ENCODE results near the gene FLNB.
A peak's percentile ranks its signal among the peaks of the same experiment; 100 is the strongest.

Gene FLNB

DNA sequence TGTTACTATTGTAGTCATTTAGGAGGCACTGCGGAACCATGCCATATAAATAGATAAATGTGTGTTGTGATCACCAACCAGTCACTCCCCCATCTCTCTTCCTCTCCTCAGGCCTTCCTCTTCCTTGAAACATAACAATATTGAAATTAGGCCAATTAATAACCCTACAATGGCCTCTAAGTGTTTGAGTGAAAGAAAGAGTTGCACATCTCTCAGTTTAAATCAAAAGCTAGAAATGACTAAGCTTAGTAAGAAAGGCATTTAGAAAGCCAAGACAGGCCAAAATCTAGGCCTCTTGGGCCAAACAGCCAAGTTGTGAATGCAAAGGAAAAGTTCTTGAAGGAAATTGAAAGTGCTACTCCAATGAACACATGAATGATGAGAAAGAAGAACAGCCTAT, 210.7 kb downstream of the FLNB start:
- Histone ChIP-seq H2AFZ (ENCODE audit: low read length) (0 out of 2 replicates have a peak overlapping the region, but pooled peaks have one; percentile 26), H3K79me2 (ENCODE audit: insufficient read depth, low read length) (no peaks in the 10 kb centered on the region), H4K20me1 (ENCODE audit: insufficient read depth, low read length, poor library complexity, severe bottlenecking) (no peaks in the 10 kb centered on the region), H3K9ac (ENCODE audit: low read depth, low read length, poor library complexity, severe bottlenecking) (no peak overlapping the region), H3K4me1 (ENCODE audit: insufficient read depth, low read length, poor library complexity, severe bottlenecking) (peaks cover 5% of the 10 kb centered on the region), H3K4me2 (ENCODE audit: low read depth, low read length, poor library complexity, severe bottlenecking) (no peak overlapping the region), H3K9me3 (ENCODE audit: insufficient read depth, low read depth, low read length) (no peaks in the 10 kb centered on the region), H3F3A (ENCODE audit: low read depth) (no peaks in the 10 kb centered on the region), H3K4me3 (ENCODE audit: low read length, poor library complexity, severe bottlenecking) (no peak overlapping the region), H3K27me3 (ENCODE audit: insufficient read depth, low read length, poor library complexity, severe bottlenecking) (no peaks in the 10 kb centered on the region), H3K36me3 (ENCODE audit: insufficient read depth, low read length) (no peaks in the 10 kb centered on the region), H3K9me2 (replicated peaks; ENCODE audit: low read depth, low read length) (no peaks in the 10 kb centered on the region)
- no peak for TF ChIP-seq EZH2phosphoT487 (IDR thresholded peaks at IDR 0.05; ENCODE audit: borderline replicate concordance)
- TF ChIP-seq, protein P1, sequence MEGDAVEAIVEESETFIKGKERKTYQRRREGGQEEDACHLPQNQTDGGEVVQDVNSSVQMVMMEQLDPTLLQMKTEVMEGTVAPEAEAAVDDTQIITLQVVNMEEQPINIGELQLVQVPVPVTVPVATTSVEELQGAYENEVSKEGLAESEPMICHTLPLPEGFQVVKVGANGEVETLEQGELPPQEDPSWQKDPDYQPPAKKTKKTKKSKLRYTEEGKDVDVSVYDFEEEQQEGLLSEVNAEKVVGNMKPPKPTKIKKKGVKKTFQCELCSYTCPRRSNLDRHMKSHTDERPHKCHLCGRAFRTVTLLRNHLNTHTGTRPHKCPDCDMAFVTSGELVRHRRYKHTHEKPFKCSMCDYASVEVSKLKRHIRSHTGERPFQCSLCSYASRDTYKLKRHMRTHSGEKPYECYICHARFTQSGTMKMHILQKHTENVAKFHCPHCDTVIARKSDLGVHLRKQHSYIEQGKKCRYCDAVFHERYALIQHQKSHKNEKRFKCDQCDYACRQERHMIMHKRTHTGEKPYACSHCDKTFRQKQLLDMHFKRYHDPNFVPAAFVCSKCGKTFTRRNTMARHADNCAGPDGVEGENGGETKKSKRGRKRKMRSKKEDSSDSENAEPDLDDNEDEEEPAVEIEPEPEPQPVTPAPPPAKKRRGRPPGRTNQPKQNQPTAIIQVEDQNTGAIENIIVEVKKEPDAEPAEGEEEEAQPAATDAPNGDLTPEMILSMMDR (conservative IDR thresholded peaks at IDR 0.05; ENCODE audit: low read length) = no peak

All from Loucy (cell line).